GM19023 (cell line): ENCODE measurements around the gene ZNF862.

ENCODE experiments used
- ATAC-seq: cut with Tn5 transposase; IDR thresholded peaks from one replicate; pipeline ENCODE4 v1.9.1; 2021; ENCODE audit warnings: mild to moderate bottlenecking, moderate library complexity; ENCODE audit not compliant: unreplicated experiment

ZNF862 gene

GRCh38 chr7:149865437-149865836, 27.3 kb downstream of the ZNF862 start:
- ATAC-seq, result no peak

- no peak for ATAC-seq
These were observed 28.1 kb downstream of the ZNF862 start for GRCh38 chr7:149866139-149866778.

GRCh38 chr7:149866779-149867447, 28.7 kb downstream of the ZNF862 start:
- ATAC-seq, result no peak

GRCh38 chr7:149867762-149868622, 29.8 kb downstream of the ZNF862 start:
- ATAC-seq, result no peak

GRCh38 chr7:149868623-149869290, 30.6 kb downstream of the ZNF862 start:
- no peak for ATAC-seq

GRCh38 chr7:149869291-149869650, 31.1 kb downstream of the ZNF862 start:
- no peak for ATAC-seq

- ATAC-seq, result no peak
These were observed 31.7 kb downstream of the ZNF862 start for GRCh38 chr7:149869867-149870266.

GRCh38 chr7:149870274-149870673, 32.1 kb downstream of the ZNF862 start:
- ATAC-seq, result no peak

- no peak for ATAC-seq
These were observed 32.7 kb downstream of the ZNF862 start for GRCh38 chr7:149870701-149871483.

- ATAC-seq, result no peak
These were observed 33.4 kb downstream of the ZNF862 start for GRCh38 chr7:149871576-149871975.

- ATAC-seq, result no peak
These were observed 34.4 kb downstream of the ZNF862 start for GRCh38 chr7:149872419-149873073.

- ATAC-seq, result peak; percentile 92
These were observed 35.1 kb downstream of the ZNF862 start, which contains the start of gene ATP6V0E2 for GRCh38 chr7:149873074-149873969. TSS of gene ATP6V0E2 (plus strand) at chr7:149873969. CDS start at chr7:149874066, 97 bp downstream.

- ATAC-seq, result peak; percentile 32
These were observed 35.9 kb downstream of the ZNF862 start for GRCh38 chr7:149873970-149874643.

GRCh38 chr7:149874644-149875028, 36.5 kb downstream of the ZNF862 start:
- ATAC-seq, result no peak

GRCh38 chr7:149875396-149875795, 37.2 kb downstream of the ZNF862 start:
- no peak for ATAC-seq

GRCh38 chr7:149877890-149878522, 39.8 kb downstream of the ZNF862 start:
- no peak for ATAC-seq

- ATAC-seq, result no peak
These were observed 40.3 kb downstream of the ZNF862 start for GRCh38 chr7:149878523-149878921.

GRCh38 chr7:149879271-149879743, 41.1 kb downstream of the ZNF862 start:
- ATAC-seq, result no peak
